Esophagus squamous epithelium (tissue), 4 donors: ENCODE data around the gene FAM118A.

Experiments
- POLR2A ChIP-seq, 4 donors: fragments of 450-650 bp; IDR thresholded peaks; one replicate each; pipeline ENCODE4 v1.6.1; 2017; ENCODE audit warnings: antibody characterized with exemption in 4 of 4, mild to moderate bottlenecking in 4 of 4, moderate library complexity in 3 of 4
- TF ChIP-seq, protein P1 (sequence below), 6 experiments: fragments of 450-650 bp in 4 of 6; fragments of 200-600 bp in 2 of 6; sonication (generic) in 2 of 6; IDR thresholded peaks; one replicate each; pipeline ENCODE4 v1.5.1; 2016 to 2019; ENCODE audit warnings: antibody characterized with exemption in 6 of 6, mild to moderate bottlenecking in 4 of 6, moderate library complexity in 4 of 6

DNA sequence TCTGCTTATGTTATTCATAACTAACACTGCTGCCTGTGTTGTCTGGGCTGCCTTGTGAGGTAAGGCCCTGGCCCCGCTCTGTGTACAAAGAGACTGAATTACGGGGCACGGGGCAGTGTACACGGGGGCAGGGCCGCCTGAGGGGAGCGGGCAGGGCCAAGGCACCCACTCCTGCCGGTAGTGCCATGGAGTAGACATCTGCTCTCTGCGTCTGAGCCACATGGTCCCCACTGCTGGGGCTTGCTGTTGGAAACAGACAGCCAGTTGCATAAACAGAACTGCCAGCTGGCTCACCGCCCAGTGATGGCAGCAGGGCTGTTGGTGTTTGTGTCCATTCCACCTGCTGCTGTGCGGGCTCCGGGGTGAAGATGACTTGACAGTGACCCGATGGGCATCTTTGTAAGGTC, 19.8 kb downstream of the FAM118A start:
- no peak for TF ChIP-seq POLR2A (IDR thresholded peaks at IDR 0.05)
- TF ChIP-seq, protein P1, sequence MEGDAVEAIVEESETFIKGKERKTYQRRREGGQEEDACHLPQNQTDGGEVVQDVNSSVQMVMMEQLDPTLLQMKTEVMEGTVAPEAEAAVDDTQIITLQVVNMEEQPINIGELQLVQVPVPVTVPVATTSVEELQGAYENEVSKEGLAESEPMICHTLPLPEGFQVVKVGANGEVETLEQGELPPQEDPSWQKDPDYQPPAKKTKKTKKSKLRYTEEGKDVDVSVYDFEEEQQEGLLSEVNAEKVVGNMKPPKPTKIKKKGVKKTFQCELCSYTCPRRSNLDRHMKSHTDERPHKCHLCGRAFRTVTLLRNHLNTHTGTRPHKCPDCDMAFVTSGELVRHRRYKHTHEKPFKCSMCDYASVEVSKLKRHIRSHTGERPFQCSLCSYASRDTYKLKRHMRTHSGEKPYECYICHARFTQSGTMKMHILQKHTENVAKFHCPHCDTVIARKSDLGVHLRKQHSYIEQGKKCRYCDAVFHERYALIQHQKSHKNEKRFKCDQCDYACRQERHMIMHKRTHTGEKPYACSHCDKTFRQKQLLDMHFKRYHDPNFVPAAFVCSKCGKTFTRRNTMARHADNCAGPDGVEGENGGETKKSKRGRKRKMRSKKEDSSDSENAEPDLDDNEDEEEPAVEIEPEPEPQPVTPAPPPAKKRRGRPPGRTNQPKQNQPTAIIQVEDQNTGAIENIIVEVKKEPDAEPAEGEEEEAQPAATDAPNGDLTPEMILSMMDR (IDR thresholded peaks at IDR 0.05), result no peak
